WTC11 (cell line): ENCODE measurements around the gene MAGED4B. TPM values are rescaled to one million over a fixed set of nuclear protein-coding genes. Genes with fewer than 3 reads are reported as not detected.

Experiments
- ATAC-seq: fragments of 200-7000 bp; cut with Tn5 transposase; 2 replicates; pipeline ENCODE4 v1.10.0; 2021; ENCODE audit warnings: mild to moderate bottlenecking, moderate library complexity
- CTCF ChIA-PET: fragments of 300-600 bp; sonication (Branson Sonifier 250); formaldehyde crosslinking; loops from one replicate; lab custom pipeline; 2021; ENCODE audit warnings: antibody characterized with exemption; lab: Charles Lee
- POLR2A ChIA-PET: fragments of 350-600 bp; sonication (Branson Sonifier 250); formaldehyde crosslinking; loops from one replicate; lab custom pipeline; 2021; ENCODE audit warnings: antibody characterized with exemption; lab: Charles Lee
- DNase-seq: peaks from one replicate; pipeline ENCODE4 v3.0.0; 2021; ENCODE audit warnings: low spot score
- H3K27ac Mint-ChIP-seq: 2 replicates; pipeline ENCODE4 v1.8.0; 2021; ENCODE audit warnings: mixed read lengths
- H3K27me3 Mint-ChIP-seq: 2 replicates; pipeline ENCODE4 v1.8.0; 2021; ENCODE audit warnings: low read depth, mild to moderate bottlenecking, moderate library complexity, mixed read lengths
- H3K36me3 Mint-ChIP-seq: 2 replicates; pipeline ENCODE4 v1.8.0; 2021; ENCODE audit warnings: mixed read lengths
- H3K4me1 Mint-ChIP-seq: 2 replicates; pipeline ENCODE4 v1.8.0; 2022; ENCODE audit warnings: mixed read lengths
- H3K4me3 Mint-ChIP-seq: 2 replicates; pipeline ENCODE4 v1.8.0; 2021; ENCODE audit warnings: mild to moderate bottlenecking, moderate library complexity, mixed read lengths
- H3K9me3 Mint-ChIP-seq: 2 replicates; pipeline ENCODE4 v1.8.0; 2021; ENCODE audit warnings: mixed read lengths
- NR3C1 ChIP-seq: sonication (generic); formaldehyde crosslinking; conservative IDR thresholded peaks from 2 replicates; pipeline ENCODE4 v1.8.1; 2023; ENCODE audit warnings: low read depth, mild to moderate bottlenecking, missing genetic modification reagents
- SP1 ChIP-seq: sonication (generic); formaldehyde crosslinking; conservative IDR thresholded peaks from 2 replicates; pipeline ENCODE4 v1.8.1; 2022; ENCODE audit warnings: missing genetic modification reagents
- ZNF317 ChIP-seq: sonication (generic); formaldehyde crosslinking; IDR thresholded peaks from 2 replicates; pipeline ENCODE4 v1.8.1; 2023; ENCODE audit warnings: low read depth, mild to moderate bottlenecking, moderate library complexity, missing genetic modification reagents, borderline replicate concordance
- total RNA-seq: library from RNA; stranded (reverse); gene quantifications from 3 replicates; pipeline ENCODE4 v1.2.3, GENCODE V29; 2021
- TF ChIP-seq, protein P1 (sequence below): fragments of 250-450 bp; sonication (Bioruptor Pico); IDR thresholded peaks from 2 replicates; pipeline ENCODE4 v1.9.0; 2021; ENCODE audit warnings: mild to moderate bottlenecking

Gene MAGED4B
- total RNA-seq, 1 experiment from 2014 or later, result 88.7 TPM

DNA sequence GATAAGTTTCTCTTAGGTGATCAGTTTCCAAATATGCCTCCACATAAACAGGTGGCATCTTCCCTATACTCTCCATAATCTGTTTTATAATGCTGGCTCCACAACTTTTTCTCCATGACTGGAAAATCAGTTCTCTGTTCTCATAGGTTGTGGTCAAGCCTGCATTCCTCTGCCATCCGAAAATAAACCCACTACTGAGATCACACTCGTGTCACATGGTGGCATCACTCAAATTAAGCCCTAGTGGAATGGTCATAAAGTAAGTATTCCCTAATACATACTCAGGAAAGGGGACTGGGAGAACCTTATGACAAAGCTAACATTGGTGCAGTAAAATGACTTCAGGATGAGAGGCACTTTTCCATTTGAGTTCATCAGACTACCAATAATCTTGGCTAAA, 37.6 kb downstream of the MAGED4B start (continued):
- no peak for TF ChIP-seq NR3C1
- TF ChIP-seq, protein P1, sequence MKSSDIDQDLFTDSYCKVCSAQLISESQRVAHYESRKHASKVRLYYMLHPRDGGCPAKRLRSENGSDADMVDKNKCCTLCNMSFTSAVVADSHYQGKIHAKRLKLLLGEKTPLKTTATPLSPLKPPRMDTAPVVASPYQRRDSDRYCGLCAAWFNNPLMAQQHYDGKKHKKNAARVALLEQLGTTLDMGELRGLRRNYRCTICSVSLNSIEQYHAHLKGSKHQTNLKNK, result no peak

DNA sequence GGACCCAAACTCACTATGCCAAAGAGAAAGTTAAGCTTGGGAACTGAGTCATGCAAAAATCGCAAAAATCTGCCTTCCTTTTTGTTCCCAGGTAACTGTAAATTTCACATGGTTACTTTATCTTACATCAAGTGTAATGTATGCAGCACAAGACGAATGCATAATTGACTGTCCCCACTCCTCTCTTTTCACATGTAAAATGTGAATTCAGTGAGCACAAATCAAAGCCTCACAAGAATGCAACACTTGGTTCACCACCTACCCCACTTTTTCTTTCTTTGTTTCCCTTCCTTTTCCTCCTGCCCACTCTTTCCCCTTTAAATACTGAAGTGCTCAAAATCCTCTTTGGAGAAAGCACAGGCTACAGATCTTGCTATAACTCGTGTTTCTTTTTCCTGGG, 53.2 kb downstream of the MAGED4B start:
- Mint-ChIP-seq H3K36me3 (no peaks in the 10 kb centered on the region), H3K9me3 (no peaks in the 10 kb centered on the region), H3K27ac (peak overlapping the region; percentile 91), H3K4me3 (peak overlapping the region; percentile 26), H3K4me1 (peaks cover 31% of the 10 kb centered on the region)
- ChIA-PET CTCF (no interaction called here), POLR2A (no interaction called here)
- ATAC-seq, result 0 out of 2 replicates have a peak, but pooled peaks have one; percentile 36
- no peak for DNase-seq
- TF ChIP-seq SP1 (CRISPR knock-in tag) (no peak), ZNF317 (CRISPR knock-in tag) (no peak)
- TF ChIP-seq, all 79 proteins: peak for 0
- H3K27me3 Mint-ChIP-seq, result no peaks in the 10 kb centered on the region

Other genes starting within 250 kb of the MAGED4B start
- 125 to 135 TPM (median 130 TPM) in 3 replicates for gene MAGED1, start 175.6 kb downstream of the MAGED4B start, total RNA-seq
- 56.5 to 76.9 TPM (median 66.7 TPM) in 3 replicates for gene MAGED4, start 115.7 kb upstream of the MAGED4B start, total RNA-seq